DND-41 (cell line): ENCODE data around the gene NRP1.

ENCODE experiments used
- ATAC-seq: fragments of 200-7000 bp; cut with Tn5 transposase; 3 replicates; pipeline ENCODE4 v1.9.1; 2021; ENCODE audit warnings: low read depth; ENCODE audit not compliant: insufficient read depth
- DNase-seq: peaks from one replicate; pipeline ENCODE4 v3.0.0-alpha.2; 2020
- H2AFZ ChIP-seq: 2 replicates; pipeline ENCODE4 v1.6.0; 2012; ENCODE audit warnings: low read depth, low read length
- H3K27ac ChIP-seq: 2 replicates; pipeline ENCODE4 v1.5.1; 2012; ENCODE audit warnings: low read length, inconsistent platforms
- H3K27me3 ChIP-seq: fragments of 200-600 bp; sonication (generic); 2 replicates; pipeline ENCODE4 v1.6.0; 2012; ENCODE audit warnings: low read length, mild to moderate bottlenecking, inconsistent platforms; ENCODE audit not compliant: insufficient read depth, poor library complexity
- H3K36me3 ChIP-seq: 2 replicates; pipeline ENCODE4 v1.5.1; 2012; ENCODE audit warnings: low read length, inconsistent platforms; ENCODE audit not compliant: insufficient read depth
- H3K4me1 ChIP-seq: 2 replicates; pipeline ENCODE4 v1.5.1; 2012; ENCODE audit warnings: mild to moderate bottlenecking, low read length; ENCODE audit not compliant: insufficient read depth
- H3K4me2 ChIP-seq: 2 replicates; pipeline ENCODE4 v1.6.0; 2012; ENCODE audit warnings: mild to moderate bottlenecking, moderate library complexity, low read length, inconsistent platforms; ENCODE audit not compliant: insufficient read depth
- H3K4me3 ChIP-seq, 2 experiments: fragments of 200-600 bp in 1 of 2; shearing (Covaris generic) in 1 of 2; 2 replicates each; pipeline ENCODE4 v1.5.1; 2012 to 2016; ENCODE audit warnings: inconsistent platforms in 2 of 2, low read length in 2 of 2, mild to moderate bottlenecking in 2 of 2, low read depth in 1 of 2, moderate library complexity in 1 of 2
- H3K79me2 ChIP-seq: 2 replicates; pipeline ENCODE4 v1.6.0; 2012; ENCODE audit warnings: low read length, inconsistent platforms; ENCODE audit not compliant: insufficient read depth
- H3K9ac ChIP-seq: 2 replicates; pipeline ENCODE4 v1.6.0; 2012; ENCODE audit warnings: low read depth, mild to moderate bottlenecking, inconsistent platforms, low read length, moderate library complexity
- H3K9me3 ChIP-seq: 2 replicates; pipeline ENCODE4 v1.5.1; 2012; ENCODE audit warnings: low read length, moderate library complexity, mild to moderate bottlenecking, inconsistent platforms; ENCODE audit not compliant: insufficient read depth, severe bottlenecking
- H4K20me1 ChIP-seq: 2 replicates; pipeline ENCODE4 v1.6.0; 2012; ENCODE audit warnings: low read length; ENCODE audit not compliant: insufficient read depth
- EZH2 ChIP-seq: IDR thresholded peaks from 3 replicates; pipeline ENCODE4 v1.6.1; 2012; ENCODE audit warnings: borderline replicate concordance, low read depth, mild to moderate bottlenecking, moderate library complexity, low read length, inconsistent platforms; ENCODE audit not compliant: severe bottlenecking
- TF ChIP-seq, protein P1 (sequence below): IDR thresholded peaks from 2 replicates; pipeline ENCODE4 v1.5.1; 2012; ENCODE audit warnings: borderline replicate concordance, low read length, moderate library complexity, mild to moderate bottlenecking; ENCODE audit not compliant: poor library complexity, severe bottlenecking; ENCODE audit errors: extremely low read depth

The NRP1 gene

GRCh38 chr10:33337326-33337957, 3.0 kb upstream of the NRP1 start:
- Histone ChIP-seq H3K36me3 (no peaks in the 10 kb centered on the region), H3K9ac (no peak overlapping the region), H3K4me3 (no peak overlapping the region), H3K4me2 (no peak overlapping the region), H4K20me1 (no peaks in the 10 kb centered on the region), H2AFZ (no peak overlapping the region), H3K27ac (no peak overlapping the region), H3K9me3 (no peaks in the 10 kb centered on the region), H3K4me1 (peaks cover 28% of the 10 kb centered on the region), H3K79me2 (no peaks in the 10 kb centered on the region), H3K27me3 (peaks cover 7% of the 10 kb centered on the region)
- ATAC-seq (no peak), DNase-seq (no peak)
- no peak for TF ChIP-seq EZH2
- TF ChIP-seq, protein P1, sequence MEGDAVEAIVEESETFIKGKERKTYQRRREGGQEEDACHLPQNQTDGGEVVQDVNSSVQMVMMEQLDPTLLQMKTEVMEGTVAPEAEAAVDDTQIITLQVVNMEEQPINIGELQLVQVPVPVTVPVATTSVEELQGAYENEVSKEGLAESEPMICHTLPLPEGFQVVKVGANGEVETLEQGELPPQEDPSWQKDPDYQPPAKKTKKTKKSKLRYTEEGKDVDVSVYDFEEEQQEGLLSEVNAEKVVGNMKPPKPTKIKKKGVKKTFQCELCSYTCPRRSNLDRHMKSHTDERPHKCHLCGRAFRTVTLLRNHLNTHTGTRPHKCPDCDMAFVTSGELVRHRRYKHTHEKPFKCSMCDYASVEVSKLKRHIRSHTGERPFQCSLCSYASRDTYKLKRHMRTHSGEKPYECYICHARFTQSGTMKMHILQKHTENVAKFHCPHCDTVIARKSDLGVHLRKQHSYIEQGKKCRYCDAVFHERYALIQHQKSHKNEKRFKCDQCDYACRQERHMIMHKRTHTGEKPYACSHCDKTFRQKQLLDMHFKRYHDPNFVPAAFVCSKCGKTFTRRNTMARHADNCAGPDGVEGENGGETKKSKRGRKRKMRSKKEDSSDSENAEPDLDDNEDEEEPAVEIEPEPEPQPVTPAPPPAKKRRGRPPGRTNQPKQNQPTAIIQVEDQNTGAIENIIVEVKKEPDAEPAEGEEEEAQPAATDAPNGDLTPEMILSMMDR: no peak

- no peak overlapping the region for H3K4me3 ChIP-seq
- TF ChIP-seq, protein P1: no peak
- TF ChIP-seq EZH2: no peak
- no peak for ATAC-seq
- no peak overlapping the region for H2AFZ ChIP-seq
- H4K20me1 ChIP-seq: no peaks in the 10 kb centered on the region
- H3K27ac ChIP-seq: no peak overlapping the region
- no peaks in the 10 kb centered on the region for H3K79me2 ChIP-seq
- H3K4me2 ChIP-seq: no peak overlapping the region
- DNase-seq: no peak
- H3K4me1 ChIP-seq: peaks cover 35% of the 10 kb centered on the region
- no peak overlapping the region for H3K9ac ChIP-seq
- peaks cover 7% of the 10 kb centered on the region for H3K27me3 ChIP-seq
- no peaks in the 10 kb centered on the region for H3K36me3 ChIP-seq
- H3K9me3 ChIP-seq: no peaks in the 10 kb centered on the region
Measured at GRCh38 chr10:33336582-33337325, 2.3 kb upstream of the NRP1 start.

DNA sequence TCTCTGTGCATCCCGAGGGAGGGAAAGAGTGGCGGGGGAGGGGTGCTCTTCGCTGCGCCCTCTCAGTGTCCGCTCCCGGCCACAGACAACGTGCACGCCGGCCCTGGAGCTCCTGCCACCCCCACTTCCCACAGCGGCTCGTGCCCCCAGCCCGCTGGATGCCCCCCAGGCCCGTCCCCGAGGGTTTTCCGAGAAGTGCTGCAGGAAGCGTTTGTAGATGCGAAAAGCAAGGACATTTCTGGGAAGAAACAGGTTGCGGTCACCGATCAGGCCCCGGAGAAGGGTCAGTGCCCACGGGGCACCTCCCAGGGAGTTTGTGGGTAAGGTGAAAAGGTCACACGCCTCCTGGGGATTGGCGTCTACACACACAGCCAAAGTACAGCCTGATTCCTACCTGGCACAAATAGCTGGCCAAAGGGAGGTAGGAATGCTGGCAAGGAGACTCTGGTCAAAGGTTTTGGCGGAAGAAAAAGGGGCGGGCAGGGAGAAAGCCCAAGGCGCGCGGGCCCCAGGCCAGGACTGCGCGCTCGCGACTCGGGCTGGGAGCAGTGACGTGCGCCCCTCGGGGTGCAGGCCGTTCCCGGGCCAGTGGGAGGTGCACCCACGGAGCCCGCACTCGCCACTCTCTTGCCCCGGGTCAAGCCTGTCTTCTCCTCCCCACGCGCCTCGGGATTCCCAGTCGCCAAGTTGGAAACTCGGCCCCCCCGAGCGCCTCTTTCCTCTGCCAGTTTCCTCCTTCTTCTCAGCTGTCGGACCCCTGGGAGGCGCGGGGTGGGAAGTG, 1.5 kb upstream of the NRP1 start:
- Histone ChIP-seq H3K27ac (no peak overlapping the region), H3K9ac (no peak overlapping the region), H3K79me2 (no peaks in the 10 kb centered on the region), H2AFZ (no peak overlapping the region), H3K4me3 (no peak overlapping the region), H3K27me3 (peaks cover 7% of the 10 kb centered on the region), H3K4me1 (peaks cover 37% of the 10 kb centered on the region), H3K36me3 (no peaks in the 10 kb centered on the region), H4K20me1 (no peaks in the 10 kb centered on the region), H3K4me2 (peak overlapping the region; percentile 96; the same call in 1 of the 2 replicates), H3K9me3 (no peaks in the 10 kb centered on the region)
- ATAC-seq (no peak), DNase-seq (no peak)
- TF ChIP-seq, protein P1: no peak
- TF ChIP-seq EZH2: no peak
